SHP77 (cell line): ENCODE data around the gene LSM12.

Experiments used
- DNase-seq, 2 experiments: peaks; one replicate each; lab custom pipeline; 2025; lab: John Stamatoyannopoulos, UW

Gene LSM12

DNA sequence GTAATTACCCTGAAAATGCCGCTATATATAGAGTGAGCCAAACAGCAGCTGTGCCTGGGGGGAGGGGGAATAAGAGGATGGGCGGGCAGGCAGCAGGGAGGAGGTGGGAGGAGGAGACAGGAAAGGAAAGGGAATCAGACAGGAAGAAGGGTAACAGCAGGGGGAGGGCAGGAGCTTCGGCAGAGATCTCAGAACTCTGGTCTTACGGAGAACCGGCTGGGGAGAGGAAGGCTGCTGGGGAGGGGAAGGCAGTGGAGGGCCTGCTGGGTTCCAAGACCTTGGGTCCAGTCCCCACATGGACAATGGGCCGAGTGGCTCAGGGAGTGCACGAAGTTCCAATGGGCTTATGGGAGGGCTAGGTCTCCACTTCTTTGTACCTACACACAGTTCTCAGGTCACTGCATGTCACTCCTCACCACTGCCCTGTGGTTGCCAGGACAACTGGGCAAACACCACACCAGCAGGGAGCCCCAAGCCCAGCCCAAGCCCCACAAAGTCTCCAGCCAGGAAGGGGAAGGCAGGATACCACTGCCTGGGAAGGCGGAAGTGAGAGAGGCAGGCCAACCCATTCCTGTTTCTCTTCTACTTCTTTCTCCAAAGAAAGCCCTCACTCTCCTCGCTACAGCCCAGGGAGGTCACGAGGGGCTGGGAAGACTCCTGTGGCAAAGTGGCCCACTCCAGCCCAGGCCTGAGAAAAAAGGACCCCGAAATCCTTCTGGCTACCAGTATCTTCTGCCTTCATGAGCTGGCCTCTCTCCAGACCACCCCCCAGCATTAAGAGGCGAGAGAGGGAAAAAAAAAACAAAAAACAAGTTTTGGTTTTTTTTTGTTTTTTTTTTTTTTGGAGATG lies 29.4 kb upstream of the LSM12 start:
- peak; percentile 74 to 90 for DNase-seq

GRCh38 chr17:44095388-44095646 lies 28.8 kb upstream of the LSM12 start:
- DNase-seq, result no peak

DNA sequence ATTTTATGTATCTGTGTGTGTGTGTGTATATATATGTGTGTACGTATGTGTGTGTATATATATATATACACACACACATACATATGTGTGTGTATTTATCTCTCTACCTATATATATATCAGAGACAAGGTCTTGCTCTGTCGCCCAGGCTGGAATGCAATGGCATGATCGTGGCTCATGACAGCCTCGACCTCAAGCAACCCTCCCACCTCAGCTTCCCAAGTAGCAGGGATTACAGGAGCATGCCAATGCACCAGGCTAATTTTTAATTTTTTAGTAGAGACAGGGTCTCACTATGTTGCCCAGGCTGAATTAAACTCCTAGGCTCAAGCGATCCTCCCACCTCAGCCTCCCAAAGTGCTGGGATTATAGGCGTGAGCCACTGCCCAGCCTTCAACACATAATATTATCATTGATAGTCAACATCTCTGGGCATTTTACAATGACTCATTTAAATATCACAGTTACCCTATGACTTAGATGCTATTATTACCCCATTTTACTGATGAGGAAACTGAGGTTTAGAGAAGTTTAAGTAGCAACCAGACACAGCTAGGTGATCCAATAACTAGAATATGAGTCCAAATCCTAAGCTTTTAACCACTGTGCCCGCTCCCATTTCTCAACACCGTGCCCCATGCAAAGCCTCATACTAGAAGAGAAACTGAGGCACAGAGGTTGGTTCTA lies 28.4 kb upstream of the LSM12 start:
- DNase-seq, result no peak

DNA sequence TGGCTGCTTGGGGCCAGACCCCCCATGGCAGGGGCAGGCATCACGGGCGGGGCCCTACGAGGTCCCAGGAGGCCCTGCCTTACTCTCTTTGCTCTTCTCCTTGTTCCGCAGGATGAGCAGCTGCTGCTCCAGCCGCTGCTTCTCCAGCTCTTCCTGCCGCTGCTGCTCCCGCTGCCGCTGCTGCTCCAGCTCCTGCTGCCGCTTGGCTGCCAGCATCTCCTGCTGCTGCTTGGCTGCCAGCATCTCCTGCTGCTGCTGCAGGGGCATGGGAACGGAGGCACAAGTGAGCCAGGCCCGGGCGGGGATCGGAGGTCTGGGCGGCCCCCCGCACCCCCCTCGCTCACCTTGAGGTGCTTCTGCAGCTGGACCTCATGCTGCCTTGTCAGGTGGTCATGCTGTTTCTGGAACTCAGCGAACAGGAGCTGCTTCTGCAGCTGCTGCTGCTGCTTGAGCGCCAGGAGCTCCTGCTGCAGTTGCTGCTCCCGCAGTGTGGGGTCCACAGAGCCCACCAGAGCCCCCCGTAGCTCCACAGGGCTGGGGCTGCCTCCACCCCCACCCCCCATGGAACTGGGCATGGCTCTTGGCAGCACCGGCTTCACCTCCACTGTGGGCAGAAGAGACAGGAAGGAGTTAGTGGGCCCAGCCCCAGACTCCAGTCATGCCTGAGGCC lies 26.9 kb upstream of the LSM12 start:
- no peak for DNase-seq

DNA sequence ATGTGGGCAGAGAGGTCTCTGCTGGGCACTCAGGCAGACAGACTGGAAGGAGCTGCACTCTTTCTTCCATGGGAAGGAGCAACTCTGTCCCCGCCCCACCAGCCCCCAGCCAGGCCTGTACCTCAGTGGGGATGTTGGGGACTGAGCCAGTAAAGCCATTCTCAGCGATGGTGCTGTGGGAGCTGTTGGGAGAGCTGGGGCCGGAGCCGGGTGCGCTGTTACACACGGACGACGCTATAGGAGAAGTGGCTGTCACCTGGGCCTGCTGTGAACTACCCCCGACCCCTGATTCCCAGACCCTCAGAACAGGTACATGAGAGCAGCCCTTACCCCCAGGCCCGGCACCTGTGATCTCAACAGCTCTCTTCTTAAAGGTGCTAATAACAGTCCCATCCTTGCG lies 25.6 kb upstream of the LSM12 start:
- no peak for DNase-seq

DNA sequence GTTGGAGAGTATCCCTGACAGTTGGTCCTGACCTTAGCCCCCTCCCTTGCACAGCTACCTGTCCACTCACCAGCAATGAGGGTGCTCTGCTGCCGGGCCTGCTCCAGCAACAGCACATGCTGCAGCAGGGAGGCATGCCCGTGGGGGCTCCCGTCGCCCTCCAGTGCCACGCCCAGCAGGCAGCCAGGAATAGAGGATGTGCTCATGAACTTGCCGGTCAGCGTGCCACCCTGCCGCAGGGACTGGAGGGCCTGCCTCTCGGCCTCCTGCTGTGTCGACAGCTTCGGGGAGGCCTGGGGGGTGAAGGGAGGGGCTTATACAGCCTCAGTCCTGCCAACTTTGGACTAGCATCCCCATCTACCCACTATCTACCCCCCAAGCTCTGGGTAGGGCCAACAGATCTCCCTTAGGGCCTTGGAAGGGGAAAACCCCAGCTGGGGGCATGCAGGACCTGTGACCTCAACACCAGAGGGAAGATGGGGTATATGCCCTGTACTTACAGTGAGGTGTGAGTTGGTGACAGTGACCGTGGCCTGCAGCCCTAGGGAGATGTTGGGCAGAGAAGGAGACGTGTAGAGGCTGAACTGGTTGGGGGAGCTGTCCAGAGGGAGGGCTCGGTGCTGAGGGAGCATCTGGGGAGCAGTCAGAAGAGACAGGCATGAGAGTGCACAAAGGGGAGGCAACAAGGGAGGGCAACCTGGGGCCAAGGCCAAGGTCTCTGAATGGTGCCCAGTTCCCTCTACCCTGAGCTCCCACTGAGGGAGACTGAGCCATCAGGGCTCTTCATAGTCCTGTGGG lies 24.9 kb upstream of the LSM12 start:
- no peak for DNase-seq

DNA sequence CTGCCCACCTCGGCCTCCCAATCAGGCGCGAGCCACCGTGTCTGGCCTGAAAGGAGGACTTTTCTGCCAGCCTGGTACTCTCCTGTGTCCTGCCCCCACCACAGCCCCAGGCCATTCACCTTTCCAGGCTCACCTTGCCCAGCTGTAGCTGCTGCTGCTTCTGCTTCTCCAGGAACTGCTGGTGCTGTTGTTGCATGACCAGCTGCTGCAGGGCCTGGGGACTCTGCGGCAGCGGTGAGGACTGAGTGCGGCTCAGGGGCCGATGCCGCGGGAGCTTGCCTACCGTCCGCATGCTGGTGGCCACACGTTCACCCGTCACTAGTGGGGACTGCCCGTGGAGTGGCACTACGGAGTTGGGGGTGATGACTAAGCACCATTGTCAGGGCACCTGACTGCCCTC lies 21.8 kb upstream of the LSM12 start:
- DNase-seq, result no peak

DNA sequence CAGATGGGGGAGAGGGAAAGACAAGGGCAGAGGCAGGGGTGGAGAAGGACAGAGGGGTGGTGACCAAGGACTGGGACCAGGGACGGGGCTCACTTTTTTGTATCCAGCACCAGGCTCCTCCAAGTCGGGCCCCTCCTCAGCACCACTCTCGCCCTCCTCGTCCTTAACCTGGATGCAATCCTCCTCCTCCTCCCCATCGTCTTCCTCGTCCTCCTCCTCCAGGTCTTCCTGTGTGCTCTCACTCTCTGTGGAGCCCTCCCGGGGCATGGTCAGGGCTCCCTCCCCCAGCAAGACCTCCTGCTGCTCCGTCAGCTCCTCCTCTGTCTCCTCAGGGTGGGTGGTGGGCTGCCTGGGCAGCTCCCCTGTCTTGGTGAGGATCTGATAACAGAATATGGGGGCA lies 20.8 kb upstream of the LSM12 start:
- no peak for DNase-seq

DNA sequence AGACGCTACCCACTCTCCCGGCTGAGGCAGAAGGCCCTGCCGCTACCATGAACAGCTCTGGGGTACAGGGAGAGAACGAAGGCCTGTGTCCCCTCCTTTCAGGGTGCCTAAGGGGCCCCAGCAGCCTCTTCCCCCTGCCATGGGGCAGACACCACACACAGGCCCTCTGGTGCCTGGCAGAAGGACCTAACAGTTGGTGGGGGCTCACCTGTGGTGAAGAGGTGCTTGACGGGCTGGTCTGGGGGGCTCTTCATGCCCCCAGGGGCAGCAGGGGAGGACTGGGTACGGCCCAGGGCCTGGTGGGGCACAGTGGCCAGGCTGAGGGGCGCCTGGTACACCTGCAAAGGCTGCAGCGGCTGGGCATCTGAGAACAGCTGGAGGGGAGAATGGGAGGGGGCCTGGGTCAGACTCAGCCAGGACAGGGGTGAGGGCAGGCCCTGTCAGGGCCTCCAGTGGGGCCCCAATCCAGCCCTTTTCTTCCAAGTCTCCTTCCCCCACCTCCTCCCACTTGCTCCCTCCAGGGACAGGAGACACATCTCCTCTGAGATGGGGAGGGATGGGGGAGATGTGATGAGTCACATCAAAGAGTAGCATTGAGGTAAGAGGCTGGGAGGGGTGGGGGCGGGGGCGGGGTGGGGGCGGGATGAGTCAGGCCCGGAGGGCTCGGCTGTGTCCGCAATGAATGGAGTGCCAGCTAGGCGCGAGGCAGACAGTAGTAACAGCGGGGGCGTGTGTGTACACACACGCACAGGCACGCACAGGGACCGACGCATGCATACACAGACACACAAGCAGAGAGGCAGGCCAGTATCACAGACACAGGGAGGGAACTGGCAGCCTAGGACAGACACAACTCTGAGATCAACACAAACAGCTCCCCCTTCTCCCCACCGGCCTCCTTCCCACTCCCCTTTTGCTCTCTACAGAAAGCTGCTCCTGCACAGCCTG lies 20.2 kb upstream of the LSM12 start:
- DNase-seq, result peak; percentile 66 to 83

- no peak for DNase-seq
Observed at GRCh38 chr17:44085908-44086307, 19.4 kb upstream of the LSM12 start.

DNA sequence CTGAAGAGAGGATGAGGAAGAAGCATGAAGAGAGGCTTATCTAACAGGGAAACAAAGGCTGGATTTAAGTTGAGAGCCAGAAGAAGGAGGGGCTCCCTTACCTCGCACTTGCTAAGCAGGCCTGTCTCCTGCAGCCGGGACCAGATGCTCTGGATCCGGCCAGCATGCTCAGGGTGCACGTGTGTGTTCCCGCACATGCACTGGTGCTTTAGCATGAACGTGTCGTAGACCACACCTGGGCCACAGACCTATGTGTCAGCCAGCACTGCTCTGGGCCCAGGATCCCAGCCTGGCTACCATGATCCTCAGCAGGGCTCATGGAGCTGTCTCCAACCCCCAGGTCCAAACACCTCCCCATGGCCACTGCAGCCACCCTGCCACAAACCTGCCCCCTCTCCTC lies 18.4 kb upstream of the LSM12 start:
- no peak for DNase-seq

- DNase-seq, result peak in 1 of 2 experiments; percentile 22
Observed at GRCh38 chr17:44084131-44084538, 17.7 kb upstream of the LSM12 start.

DNA sequence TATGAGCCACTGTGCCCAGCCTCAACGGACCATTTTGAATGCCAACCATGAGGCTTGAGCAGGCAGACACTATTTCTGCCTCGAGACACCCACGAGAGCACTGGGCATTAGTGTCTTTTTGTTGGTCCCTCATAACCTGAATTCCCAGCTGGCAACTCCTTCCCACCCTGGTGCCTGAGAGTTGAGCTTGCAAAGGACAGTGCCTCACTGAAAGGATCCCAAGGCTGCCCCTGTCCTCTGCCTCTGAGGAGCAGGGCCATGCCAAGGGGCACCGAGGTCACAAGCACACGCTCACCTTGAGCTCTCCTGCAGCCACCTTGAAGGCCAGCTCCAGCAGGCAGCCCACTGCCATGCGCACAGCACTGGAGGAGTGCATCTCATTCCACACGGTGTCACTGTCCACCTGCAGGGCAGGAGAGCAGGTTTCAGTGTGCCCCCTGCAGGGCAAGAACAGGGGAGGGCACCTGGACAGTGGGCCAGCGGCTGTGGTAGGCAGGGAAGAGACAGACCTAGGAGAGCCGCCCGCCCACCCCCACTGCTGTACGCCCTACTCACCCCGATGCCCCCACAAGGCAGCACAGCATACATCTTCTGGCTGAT lies 16.9 kb upstream of the LSM12 start:
- peak; percentile 68 to 82 for DNase-seq

GRCh38 chr17:44082256-44082927 lies 15.9 kb upstream of the LSM12 start:
- no peak for DNase-seq

- no peak for DNase-seq
Observed at GRCh38 chr17:44081681-44082080, 15.2 kb upstream of the LSM12 start.

DNA sequence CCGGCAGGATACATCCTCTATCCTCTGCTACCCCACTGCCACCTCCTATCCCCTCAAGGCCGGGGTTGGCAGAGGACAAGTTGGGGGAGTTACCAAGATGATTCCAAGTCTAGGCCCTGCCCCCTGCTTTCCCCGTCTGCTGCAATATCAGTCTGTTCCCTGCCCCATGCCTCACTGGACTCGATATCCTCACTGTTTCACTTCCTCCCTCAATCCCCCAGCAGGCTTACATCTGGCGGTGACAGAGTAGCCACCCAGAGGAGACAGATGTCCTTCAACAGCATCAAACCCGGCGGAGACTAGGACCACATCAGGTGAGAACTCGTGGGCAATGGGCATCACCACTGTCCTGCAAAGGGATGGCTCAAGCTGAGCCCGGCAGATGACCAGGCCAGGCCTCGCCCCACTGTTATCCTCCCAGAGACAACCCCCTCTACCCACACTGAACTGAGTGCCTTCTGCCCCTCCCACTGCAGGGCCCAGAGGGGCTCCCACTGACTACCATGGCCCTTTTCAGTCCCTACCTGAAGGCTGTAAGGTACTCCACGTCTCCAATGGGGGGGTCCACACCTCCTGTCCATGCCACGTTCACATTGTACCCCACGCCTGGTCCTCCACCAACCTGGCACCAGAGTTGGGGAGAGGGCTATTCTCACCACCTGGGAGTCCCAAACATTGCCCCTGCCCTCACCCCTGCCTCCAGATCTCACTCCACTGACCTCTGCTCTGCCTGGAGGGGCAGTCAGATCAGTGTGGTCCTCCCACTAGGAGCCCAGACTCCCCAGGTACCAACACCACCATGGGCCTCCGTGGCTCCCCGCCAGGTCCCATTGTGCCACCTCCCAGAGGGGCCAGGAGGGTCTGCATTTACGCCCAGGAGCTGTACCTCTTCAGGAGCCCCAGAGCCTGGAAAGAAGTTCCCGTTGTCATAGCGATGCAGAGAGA lies 13.7 kb upstream of the LSM12 start:
- no peak for DNase-seq

DNA sequence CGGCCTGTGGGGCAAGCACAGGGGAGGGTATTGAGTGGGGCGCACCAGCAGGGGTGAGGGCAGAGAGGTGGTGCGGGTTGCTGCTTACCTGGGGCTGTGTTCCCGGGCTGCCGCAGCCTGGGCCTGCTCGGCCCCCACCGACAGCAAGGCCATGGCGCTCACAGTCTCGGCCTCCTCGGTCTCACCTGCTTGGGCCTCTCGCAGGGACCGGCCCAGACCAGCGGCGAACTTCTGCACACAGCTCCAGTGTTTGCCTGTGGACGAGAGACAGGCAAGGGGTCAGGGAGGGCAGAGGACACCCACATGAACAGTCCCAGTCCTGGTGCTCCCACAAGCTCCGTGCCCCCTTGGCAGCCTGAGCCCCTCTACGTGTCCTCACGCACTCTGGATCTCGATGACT lies 11.9 kb upstream of the LSM12 start:
- no peak for DNase-seq

DNA sequence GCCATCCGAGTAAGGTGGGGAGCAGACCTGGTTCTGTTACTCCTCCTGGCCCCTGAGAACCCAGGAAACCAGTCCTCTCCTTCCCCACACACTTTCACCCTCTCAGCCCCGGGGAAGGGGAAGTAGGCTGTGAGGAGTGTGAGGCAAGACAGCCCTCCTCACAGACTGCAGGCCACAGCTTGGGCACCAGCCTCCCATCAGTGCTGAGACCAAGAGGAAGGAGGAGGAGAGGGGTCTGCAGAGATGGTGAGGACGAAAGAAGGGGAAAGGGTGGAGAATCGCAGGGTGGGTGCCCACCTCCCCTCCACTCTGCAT lies 11.1 kb upstream of the LSM12 start:
- DNase-seq, result no peak
